HL-60 (cell line): ENCODE measurements around the gene MRM2.

Experiments
- GABPA ChIP-seq: IDR thresholded peaks from 2 replicates; pipeline ENCODE4 v1.6.1; 2012; ENCODE audit warnings: low read depth
- POLR2AphosphoS5 ChIP-seq: IDR thresholded peaks from 2 replicates; pipeline ENCODE4 v1.6.1; 2012; ENCODE audit warnings: low read depth
- TF ChIP-seq, protein P1 (sequence below): IDR thresholded peaks from one replicate; pipeline ENCODE4 v1.5.1; 2011; ENCODE audit warnings: low read length, control low read depth, inconsistent platforms; ENCODE audit not compliant: insufficient read depth

DNA sequence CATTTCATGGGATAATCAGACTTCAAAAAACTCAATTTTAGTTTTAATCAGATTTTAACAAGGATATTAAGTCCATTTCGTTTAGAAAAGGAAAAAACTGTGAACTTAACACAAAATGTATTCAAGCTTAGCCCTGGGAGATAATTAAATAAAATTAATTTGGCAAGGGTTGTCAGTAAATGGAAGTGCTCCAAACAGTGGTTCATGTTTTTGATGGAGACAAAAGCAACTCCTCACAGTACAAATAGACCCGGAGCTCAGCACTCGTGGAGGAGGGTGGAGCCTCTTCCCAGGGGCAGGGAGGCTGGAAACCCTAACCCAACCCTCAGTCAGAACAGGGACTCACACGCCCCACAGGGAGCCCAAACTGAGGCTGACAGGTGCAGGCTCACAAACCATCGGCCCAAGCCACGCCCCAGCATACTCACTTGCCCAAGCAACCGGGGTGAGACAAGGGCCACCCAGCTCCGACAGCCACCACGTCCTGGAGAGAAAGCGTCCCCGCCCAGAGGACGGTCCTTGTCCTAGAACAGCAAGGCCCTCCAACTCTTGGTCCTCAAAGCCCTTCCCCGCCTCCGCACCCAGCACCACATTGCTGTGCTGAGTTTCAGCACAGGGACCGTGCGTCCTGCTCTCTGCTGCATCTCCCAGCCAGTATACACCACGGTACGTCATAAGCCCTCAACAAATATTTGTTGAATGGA is 49.0 kb downstream of the MRM2 start:
- no peak for TF ChIP-seq GABPA
- TF ChIP-seq, protein P1, sequence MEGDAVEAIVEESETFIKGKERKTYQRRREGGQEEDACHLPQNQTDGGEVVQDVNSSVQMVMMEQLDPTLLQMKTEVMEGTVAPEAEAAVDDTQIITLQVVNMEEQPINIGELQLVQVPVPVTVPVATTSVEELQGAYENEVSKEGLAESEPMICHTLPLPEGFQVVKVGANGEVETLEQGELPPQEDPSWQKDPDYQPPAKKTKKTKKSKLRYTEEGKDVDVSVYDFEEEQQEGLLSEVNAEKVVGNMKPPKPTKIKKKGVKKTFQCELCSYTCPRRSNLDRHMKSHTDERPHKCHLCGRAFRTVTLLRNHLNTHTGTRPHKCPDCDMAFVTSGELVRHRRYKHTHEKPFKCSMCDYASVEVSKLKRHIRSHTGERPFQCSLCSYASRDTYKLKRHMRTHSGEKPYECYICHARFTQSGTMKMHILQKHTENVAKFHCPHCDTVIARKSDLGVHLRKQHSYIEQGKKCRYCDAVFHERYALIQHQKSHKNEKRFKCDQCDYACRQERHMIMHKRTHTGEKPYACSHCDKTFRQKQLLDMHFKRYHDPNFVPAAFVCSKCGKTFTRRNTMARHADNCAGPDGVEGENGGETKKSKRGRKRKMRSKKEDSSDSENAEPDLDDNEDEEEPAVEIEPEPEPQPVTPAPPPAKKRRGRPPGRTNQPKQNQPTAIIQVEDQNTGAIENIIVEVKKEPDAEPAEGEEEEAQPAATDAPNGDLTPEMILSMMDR, result no peak
- TF ChIP-seq POLR2AphosphoS5, result no peak
